Fibroblast of lung (primary cell): ENCODE measurements around the gene NUDT7. TPM values are rescaled to one million over a fixed set of nuclear protein-coding genes. Genes with fewer than 3 reads are reported as not detected.

Experiments
- DNase-seq, 2 donors: peaks; one replicate each; pipeline versions ENCODE4 v3.0.0 to v3.0.0-alpha.2; 2010; ENCODE audit warnings: low read depth in 2 of 2
- H2AFZ ChIP-seq: 2 replicates; pipeline ENCODE4 v1.5.1; 2012; ENCODE audit warnings: low read length, control low read depth, inconsistent platforms
- H3K27ac ChIP-seq: 2 replicates; pipeline ENCODE4 v1.5.1; 2011; ENCODE audit warnings: low read length, control low read depth; ENCODE audit not compliant: insufficient read depth
- H3K27me3 ChIP-seq: 2 replicates; pipeline ENCODE4 v1.5.1; 2011; ENCODE audit warnings: mild to moderate bottlenecking, low read length; ENCODE audit not compliant: control insufficient read depth, insufficient read depth
- H3K36me3 ChIP-seq: 2 replicates; pipeline ENCODE4 v1.5.1; 2011; ENCODE audit warnings: low read length; ENCODE audit not compliant: control insufficient read depth, insufficient read depth
- H3K4me1 ChIP-seq: 2 replicates; pipeline ENCODE4 v1.5.1; 2011; ENCODE audit warnings: low read length; ENCODE audit not compliant: control insufficient read depth, insufficient read depth; ENCODE audit errors: extremely low read depth
- H3K4me2 ChIP-seq: 2 replicates; pipeline ENCODE4 v1.5.1; 2011; ENCODE audit warnings: low read length, control low read depth; ENCODE audit not compliant: insufficient read depth; ENCODE audit errors: extremely low read depth
- H3K4me3 ChIP-seq, 4 experiments: fragments of 200-600 bp in 1 of 4; sonication (generic) in 1 of 4; replicated peaks in 1 of 4; 2 replicates each; pipeline ENCODE4 v1.5.1; 2011 to 2016; ENCODE audit warnings: low read length in 4 of 4, low read depth in 3 of 4, mild to moderate bottlenecking in 3 of 4, control low read depth in 2 of 4, inconsistent platforms in 1 of 4, mixed read lengths in 1 of 4; ENCODE audit not compliant: insufficient read depth in 1 of 4; ENCODE audit errors: control extremely low read depth in 1 of 4
- H3K79me2 ChIP-seq: 2 replicates; pipeline ENCODE4 v1.5.1; 2012; ENCODE audit warnings: mild to moderate bottlenecking, low read length, inconsistent platforms; ENCODE audit not compliant: control insufficient read depth, insufficient read depth
- H3K9ac ChIP-seq: 2 replicates; pipeline ENCODE4 v1.5.1; 2011; ENCODE audit warnings: mild to moderate bottlenecking, low read length, control low read depth; ENCODE audit not compliant: insufficient read depth
- H3K9me3 ChIP-seq: 2 replicates; pipeline ENCODE4 v1.5.1; 2012; ENCODE audit warnings: low read depth, low read length; ENCODE audit not compliant: control insufficient read depth, insufficient read depth
- H4K20me1 ChIP-seq: 2 replicates; pipeline ENCODE4 v1.5.1; 2011; ENCODE audit warnings: low read length; ENCODE audit not compliant: control insufficient read depth, insufficient read depth; ENCODE audit errors: extremely low read depth
- EZH2 ChIP-seq: IDR thresholded peaks from 2 replicates; pipeline ENCODE4 v1.5.1; 2012; ENCODE audit warnings: low read length, control low read depth, mild to moderate bottlenecking; ENCODE audit errors: missing control alignments
- polyA minus RNA-seq: library from RNA; depleted of rRNA, polyadenylated mRNA; stranded (reverse); fragments of >200 nt; gene quantifications from 2 replicates; pipeline ENCODE4 v1.2.3, GENCODE V29; 2011; ENCODE audit warnings: low replicate concordance
- polyA plus RNA-seq, 2 donors: library from polyadenylated mRNA; depleted of rRNA in 1 of 2; stranded (reverse) in 1 of 2; unstranded in 1 of 2; fragments of >200 nt; gene quantifications; 2 replicates each; pipeline ENCODE4 v1.2.1, GENCODE V29; 2011 to 2012; ENCODE audit warnings: missing spikeins in 1 of 2
- total RNA-seq: library from RNA; depleted of rRNA; stranded (reverse); fragments of >200 nt; gene quantifications from 2 replicates; pipeline ENCODE4 v1.2.1, GENCODE V29; 2014
- TF ChIP-seq, protein P1 (sequence below), 2 donors: IDR thresholded peaks in 1 of 2; conservative IDR thresholded peaks in 1 of 2; 1 replicate in 1 of 2; 2 replicates in 1 of 2; pipeline ENCODE4 v1.5.1; 2011 to 2012; ENCODE audit warnings: low read length in 2 of 2, control low read depth in 1 of 2, inconsistent platforms in 1 of 2, low read depth in 1 of 2, mild to moderate bottlenecking in 1 of 2

The NUDT7 gene
- total RNA-seq (8.7 and 21.5 TPM in 2 replicates), polyA plus RNA-seq (13.7 and 15.2 TPM in 2 replicates), polyA minus RNA-seq (2.3 and 3.1 TPM in 2 replicates)
- polyA plus RNA-seq (2012), result 7.5 and 8.2 TPM in 2 replicates

DNA sequence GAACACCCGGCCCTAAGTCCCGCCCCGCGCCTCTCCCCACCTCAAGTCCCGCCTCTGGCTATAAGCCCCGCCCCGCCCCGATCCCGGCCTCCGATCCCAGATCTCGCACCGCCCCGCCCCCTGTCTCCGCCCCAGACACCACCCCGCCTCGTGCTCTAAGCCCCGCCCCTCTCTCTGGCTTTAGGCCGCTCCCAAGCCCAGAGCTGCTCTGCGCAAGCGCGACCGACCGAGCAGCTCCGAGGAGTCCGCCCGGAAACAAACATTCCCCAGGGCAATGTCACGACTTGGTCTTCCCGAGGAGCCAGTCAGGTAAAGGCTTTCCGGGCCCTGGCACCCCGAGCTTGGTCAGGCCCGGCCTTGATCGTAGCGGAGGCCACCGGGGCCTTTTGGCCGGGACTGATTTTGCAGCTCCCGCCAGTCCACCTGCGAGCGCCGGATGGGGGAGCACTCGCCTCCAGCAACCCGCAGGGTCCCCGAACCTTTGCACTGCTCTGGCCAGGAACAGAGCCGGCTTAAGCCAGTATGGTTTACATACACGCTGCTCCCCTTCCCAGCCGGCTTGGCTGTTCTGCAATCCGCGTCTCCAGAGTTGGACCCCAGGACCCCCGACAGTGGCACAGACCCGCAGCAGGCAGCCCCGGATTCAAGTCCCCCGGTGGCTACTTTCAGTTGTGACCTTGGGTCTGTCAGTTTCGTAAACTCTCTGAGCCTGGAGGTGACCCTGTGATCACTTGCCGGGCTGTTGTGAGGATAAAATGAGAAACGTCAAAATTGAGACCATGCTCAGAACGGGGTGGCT lies at the start of gene NUDT7:
NUDT7 (plus strand) TSS at position 206 of the 799 bp plus-strand sequence; CDS start at position 275, 69 bp downstream.
- Histone ChIP-seq H3K36me3 (no peaks in the 10 kb centered on the region), H4K20me1 (no peaks in the 10 kb centered on the region), H3K9ac (peak within 1 kb of the TSS; percentile 86), H3K9me3 (no peaks in the 10 kb centered on the region), H3K4me2 (peak within 1 kb of the TSS; percentile 98), H3K4me1 (peaks cover 6% of the 10 kb centered on the region), H3K27me3 (no peaks in the 10 kb centered on the region), H3K79me2 (no peaks in the 10 kb centered on the region), H2AFZ (peak within 1 kb of the TSS; percentile 97), H3K4me3 (peak within 1 kb of the TSS; percentile 71 to 92 (median 88)), H3K27ac (peak within 1 kb of the TSS; percentile 87)
- TF ChIP-seq EZH2, result no peak
- TF ChIP-seq, protein P1, sequence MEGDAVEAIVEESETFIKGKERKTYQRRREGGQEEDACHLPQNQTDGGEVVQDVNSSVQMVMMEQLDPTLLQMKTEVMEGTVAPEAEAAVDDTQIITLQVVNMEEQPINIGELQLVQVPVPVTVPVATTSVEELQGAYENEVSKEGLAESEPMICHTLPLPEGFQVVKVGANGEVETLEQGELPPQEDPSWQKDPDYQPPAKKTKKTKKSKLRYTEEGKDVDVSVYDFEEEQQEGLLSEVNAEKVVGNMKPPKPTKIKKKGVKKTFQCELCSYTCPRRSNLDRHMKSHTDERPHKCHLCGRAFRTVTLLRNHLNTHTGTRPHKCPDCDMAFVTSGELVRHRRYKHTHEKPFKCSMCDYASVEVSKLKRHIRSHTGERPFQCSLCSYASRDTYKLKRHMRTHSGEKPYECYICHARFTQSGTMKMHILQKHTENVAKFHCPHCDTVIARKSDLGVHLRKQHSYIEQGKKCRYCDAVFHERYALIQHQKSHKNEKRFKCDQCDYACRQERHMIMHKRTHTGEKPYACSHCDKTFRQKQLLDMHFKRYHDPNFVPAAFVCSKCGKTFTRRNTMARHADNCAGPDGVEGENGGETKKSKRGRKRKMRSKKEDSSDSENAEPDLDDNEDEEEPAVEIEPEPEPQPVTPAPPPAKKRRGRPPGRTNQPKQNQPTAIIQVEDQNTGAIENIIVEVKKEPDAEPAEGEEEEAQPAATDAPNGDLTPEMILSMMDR (conservative IDR thresholded peaks at IDR 0.05 in 1 of 2, IDR thresholded peaks at IDR 0.05 in 1 of 2; ENCODE audit: low read depth in 1 of 2, low read length in 2 of 2), result peak in 1 of 2 donors; percentile 21
- peak; percentile 94 to 97 for DNase-seq

DNA sequence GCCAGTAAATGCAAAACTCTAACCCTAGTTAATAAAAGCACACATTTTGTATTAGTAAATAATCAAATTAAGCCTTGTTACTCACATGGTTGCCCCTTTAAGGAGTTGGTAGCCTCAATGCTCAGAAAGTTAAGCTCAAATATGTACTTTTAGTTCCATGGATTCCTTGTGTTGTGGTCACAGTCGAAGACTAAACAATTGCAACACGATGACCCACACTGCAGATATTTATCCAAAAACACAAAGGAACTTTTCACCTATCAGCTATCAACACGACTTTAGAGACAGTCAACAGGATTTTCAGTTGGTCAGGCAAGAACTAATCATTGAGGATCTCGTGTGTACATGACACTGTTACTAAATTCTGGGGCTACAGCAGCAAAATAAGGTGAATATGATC lies 47.4 kb upstream of the NUDT7 start:
- Histone ChIP-seq H3K4me2 (no peak overlapping the region), H3K27me3 (no peaks in the 10 kb centered on the region), H4K20me1 (no peaks in the 10 kb centered on the region), H3K9ac (no peak overlapping the region), H3K79me2 (no peaks in the 10 kb centered on the region), H3K36me3 (no peaks in the 10 kb centered on the region), H3K4me3 (no peak overlapping the region), H3K27ac (no peak overlapping the region), H3K4me1 (peaks cover 2% of the 10 kb centered on the region), H2AFZ (no peak overlapping the region), H3K9me3 (no peaks in the 10 kb centered on the region)
- DNase-seq, result peak; percentile 47 to 86
- TF ChIP-seq, protein P1 (conservative IDR thresholded peaks at IDR 0.05 in 1 of 2, IDR thresholded peaks at IDR 0.05 in 1 of 2; ENCODE audit: low read depth in 1 of 2, low read length in 2 of 2), result no peak
- TF ChIP-seq EZH2, result no peak

DNA sequence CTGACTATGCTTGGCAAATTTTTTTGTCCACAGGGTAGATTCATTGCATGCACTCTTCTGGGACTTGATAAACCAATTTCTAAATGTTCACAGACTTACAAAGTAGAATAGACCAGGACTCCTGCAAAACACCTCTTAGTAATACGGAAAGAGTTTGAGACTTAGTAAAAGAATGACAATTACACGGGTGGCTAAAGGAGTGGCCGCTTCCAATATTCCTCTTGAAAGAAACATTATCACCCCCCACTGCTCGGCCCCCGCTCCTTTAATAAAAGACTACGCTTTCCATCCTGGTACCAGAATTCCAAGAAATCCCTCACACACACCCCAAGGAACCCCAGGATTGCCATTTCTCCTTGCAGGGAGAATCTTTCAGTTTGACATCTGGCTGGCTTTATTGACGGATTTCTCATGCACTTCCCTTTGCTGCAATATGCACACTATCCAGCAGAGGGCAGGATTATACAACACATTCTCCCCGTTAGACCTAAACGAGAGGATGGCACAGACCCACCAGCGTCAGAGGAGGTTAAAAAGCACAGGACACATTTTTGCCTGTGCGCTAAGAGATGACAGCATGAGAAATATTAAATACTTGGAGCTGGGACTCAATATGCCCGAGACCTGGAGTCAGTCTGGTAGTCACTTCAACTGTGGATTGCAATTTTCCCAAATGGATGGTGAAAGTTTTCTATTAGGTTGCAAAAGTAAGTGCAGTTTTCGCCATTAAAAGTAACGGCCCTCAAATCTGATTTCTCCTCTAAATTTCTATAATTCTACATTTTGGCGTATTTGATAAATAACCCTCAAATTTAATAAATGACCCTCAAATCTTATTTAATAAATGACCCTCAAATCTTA lies 46.6 kb upstream of the NUDT7 start:
- peak; percentile 60 to 81 for DNase-seq
- H3K79me2 ChIP-seq, result no peaks in the 10 kb centered on the region
- H3K4me1 ChIP-seq, result peaks cover 2% of the 10 kb centered on the region
- H4K20me1 ChIP-seq, result no peaks in the 10 kb centered on the region
- no peak overlapping the region for H3K27ac ChIP-seq
- H3K4me2 ChIP-seq, result no peak overlapping the region
- TF ChIP-seq, protein P1 (conservative IDR thresholded peaks at IDR 0.05 in 1 of 2, IDR thresholded peaks at IDR 0.05 in 1 of 2; ENCODE audit: low read depth in 1 of 2, low read length in 2 of 2), result peak; percentile 93 to 99
- TF ChIP-seq EZH2, result no peak
- no peaks in the 10 kb centered on the region for H3K27me3 ChIP-seq
- no peaks in the 10 kb centered on the region for H3K9me3 ChIP-seq
- no peak overlapping the region for H3K9ac ChIP-seq
- no peaks in the 10 kb centered on the region for H3K36me3 ChIP-seq
- no peak overlapping the region for H3K4me3 ChIP-seq
- H2AFZ ChIP-seq, result no peak overlapping the region
